ENCODE data around the gene ZDHHC9. TPM values are rescaled to one million over a fixed set of nuclear protein-coding genes. Genes with fewer than 3 reads are reported as not detected.

Gene ZDHHC9
- polyA plus RNA-seq, 1 donor = 67.4 TPM

DNA sequence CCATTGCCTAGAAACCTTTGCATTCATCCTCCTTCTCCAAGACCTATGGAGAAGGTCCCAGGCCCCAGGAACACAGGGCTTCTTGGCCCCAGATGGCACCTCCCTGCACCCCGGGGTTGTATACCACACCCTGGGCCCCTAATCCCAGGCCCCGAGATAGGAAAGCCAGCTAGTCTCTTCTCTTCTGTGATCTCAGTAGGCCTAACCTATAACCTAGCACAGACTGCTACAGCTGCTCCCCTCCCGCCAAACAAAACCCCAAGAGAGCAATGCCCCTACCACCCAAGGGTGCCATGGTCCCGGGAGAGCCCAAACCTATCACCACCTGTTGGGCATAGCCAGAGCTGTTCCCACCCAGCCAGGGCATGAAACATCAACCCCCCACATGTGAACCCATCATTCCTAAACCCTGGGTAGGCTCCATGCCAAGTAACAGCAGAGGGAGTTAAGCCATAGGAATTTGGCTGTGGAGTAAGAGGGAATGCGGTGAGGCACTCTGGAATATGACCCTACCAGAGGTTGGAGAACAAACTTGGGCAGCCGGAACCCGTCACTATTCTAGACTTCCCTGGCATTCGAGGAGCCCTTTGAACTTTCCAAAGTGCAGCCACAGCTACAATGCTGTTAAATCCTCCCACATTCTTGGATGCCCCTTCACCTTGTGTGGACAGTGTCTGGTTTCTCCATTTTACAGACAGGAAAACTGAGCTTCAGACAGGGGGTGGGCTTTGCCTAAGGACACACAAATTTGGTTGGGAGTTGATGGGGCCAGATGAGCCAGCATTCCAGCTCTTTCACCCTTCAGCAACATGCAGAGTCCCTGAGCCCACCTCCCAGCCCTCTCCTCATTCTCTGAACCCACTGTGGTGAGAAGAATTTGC lies 74.9 kb downstream of the ZDHHC9 start:
- DNase-seq = no peak
- H3K27ac ChIP-seq (ENCODE audit: low read length) = peak overlapping the region; percentile 31
- WGBS (ENCODE audit: insufficient coverage, low lambda C conversion rate) = no CpG with 5 or more reads among the region's 8 CpGs

DNA sequence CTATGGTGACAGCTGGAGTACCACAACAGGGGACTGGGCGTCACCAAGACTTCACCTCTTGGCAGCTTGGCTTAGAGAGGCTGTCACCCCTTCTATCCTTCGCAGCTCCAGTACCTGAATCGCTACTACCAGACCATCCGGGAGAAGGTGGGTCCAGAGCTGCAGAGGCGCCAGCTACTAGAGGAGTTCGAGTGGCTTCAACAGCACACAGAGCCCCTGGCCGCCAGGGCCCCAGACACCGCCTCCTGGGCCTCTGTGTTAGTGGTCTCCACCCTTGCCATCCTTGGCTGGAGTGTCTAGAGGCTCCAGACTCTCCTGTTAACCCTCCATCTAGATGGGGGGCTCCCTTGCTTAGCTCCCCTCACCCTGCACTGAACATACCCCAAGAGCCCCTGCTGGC lies 75.5 kb downstream of the ZDHHC9 start:
- Histone ChIP-seq H3K4me1 (ENCODE audit: control insufficient read depth, insufficient read depth, low read length) (peaks cover 26% of the 10 kb centered on the region), H3K36me3 (ENCODE audit: control insufficient read depth, insufficient read depth, low read length) (peaks cover 3% of the 10 kb centered on the region), H3K4me3 (ENCODE audit: low read length) (no peak overlapping the region), H3K9me3 (ENCODE audit: control insufficient read depth, low read depth, low read length) (no peaks in the 10 kb centered on the region), H3K27ac (ENCODE audit: low read length) (no peak overlapping the region), H3K27me3 (ENCODE audit: control insufficient read depth, insufficient read depth, low read length) (no peaks in the 10 kb centered on the region)
- no CpG with 5 or more reads among the region's 8 CpGs for WGBS (ENCODE audit: insufficient coverage, low lambda C conversion rate)
- DNase-seq = no peak

More for the DNA sequence above, 74.9 kb downstream of the ZDHHC9 start:
- Histone ChIP-seq H3K4me1 (ENCODE audit: control insufficient read depth, insufficient read depth, low read length) (peaks cover 31% of the 10 kb centered on the region), H3K4me3 (ENCODE audit: low read length) (no peak overlapping the region), H3K27me3 (ENCODE audit: control insufficient read depth, insufficient read depth, low read length) (no peaks in the 10 kb centered on the region), H3K36me3 (ENCODE audit: control insufficient read depth, insufficient read depth, low read length) (peaks cover 3% of the 10 kb centered on the region), H3K9me3 (ENCODE audit: control insufficient read depth, low read depth, low read length) (no peaks in the 10 kb centered on the region)

DNA sequence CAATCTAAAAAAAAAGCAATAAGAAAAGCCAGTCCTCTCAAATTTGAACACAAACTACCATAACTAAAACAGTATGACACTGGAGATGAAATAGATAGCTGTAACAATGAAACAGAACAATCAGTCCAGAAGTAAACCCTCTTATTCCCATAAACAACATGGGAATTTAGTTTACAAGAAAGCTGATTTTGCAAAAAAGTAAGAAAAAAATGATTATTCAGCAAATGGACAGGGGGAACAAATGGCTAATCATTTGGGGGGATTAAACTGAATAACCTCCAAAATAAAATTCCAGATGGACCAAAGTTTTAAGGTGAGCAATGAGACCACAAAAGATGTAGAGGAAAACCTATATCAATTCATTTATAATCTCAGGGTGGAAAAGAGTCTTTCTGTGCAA lies 80.0 kb downstream of the ZDHHC9 start:
- Histone ChIP-seq H3K27me3 (ENCODE audit: control insufficient read depth, insufficient read depth, low read length) (no peaks in the 10 kb centered on the region), H3K4me3 (ENCODE audit: low read length) (no peak overlapping the region), H3K27ac (ENCODE audit: low read length) (no peak overlapping the region), H3K9me3 (ENCODE audit: control insufficient read depth, low read depth, low read length) (no peaks in the 10 kb centered on the region), H3K36me3 (ENCODE audit: control insufficient read depth, insufficient read depth, low read length) (peaks cover 19% of the 10 kb centered on the region), H3K4me1 (ENCODE audit: control insufficient read depth, insufficient read depth, low read length) (peaks cover 9% of the 10 kb centered on the region)
- no peak for DNase-seq

DNA sequence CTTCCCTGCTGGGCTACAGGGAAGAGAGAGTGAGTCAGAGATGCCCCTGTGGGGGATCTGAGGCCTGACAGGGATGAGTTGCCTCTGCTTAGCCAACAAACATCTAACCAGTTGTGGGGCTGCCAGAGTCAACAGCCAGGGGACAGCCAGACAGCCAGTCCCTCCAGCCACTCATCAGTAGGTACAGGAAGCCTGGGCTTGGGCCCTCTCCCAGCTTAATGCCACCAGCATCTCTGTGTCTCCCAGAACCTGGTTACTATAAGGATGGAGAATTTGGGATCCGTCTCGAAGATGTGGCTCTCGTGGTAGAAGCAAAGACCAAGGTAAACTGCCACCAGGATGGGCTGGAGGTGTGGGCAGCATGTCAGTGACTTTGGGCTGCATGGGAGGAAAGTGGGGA lies 81.2 kb downstream of the ZDHHC9 start:
- no peaks in the 10 kb centered on the region for H3K9me3 ChIP-seq (ENCODE audit: control insufficient read depth, low read depth, low read length)
- WGBS (ENCODE audit: insufficient coverage, low lambda C conversion rate) = no CpG with 5 or more reads among the region's 3 CpGs
- DNase-seq = no peak
- no peak overlapping the region for H3K4me3 ChIP-seq (ENCODE audit: low read length)
- H3K27me3 ChIP-seq (ENCODE audit: control insufficient read depth, insufficient read depth, low read length) = no peaks in the 10 kb centered on the region
- H3K36me3 ChIP-seq (ENCODE audit: control insufficient read depth, insufficient read depth, low read length) = peaks cover 18% of the 10 kb centered on the region
- no peak overlapping the region for H3K27ac ChIP-seq (ENCODE audit: low read length)
- H3K4me1 ChIP-seq (ENCODE audit: control insufficient read depth, insufficient read depth, low read length) = no peaks in the 10 kb centered on the region

DNA sequence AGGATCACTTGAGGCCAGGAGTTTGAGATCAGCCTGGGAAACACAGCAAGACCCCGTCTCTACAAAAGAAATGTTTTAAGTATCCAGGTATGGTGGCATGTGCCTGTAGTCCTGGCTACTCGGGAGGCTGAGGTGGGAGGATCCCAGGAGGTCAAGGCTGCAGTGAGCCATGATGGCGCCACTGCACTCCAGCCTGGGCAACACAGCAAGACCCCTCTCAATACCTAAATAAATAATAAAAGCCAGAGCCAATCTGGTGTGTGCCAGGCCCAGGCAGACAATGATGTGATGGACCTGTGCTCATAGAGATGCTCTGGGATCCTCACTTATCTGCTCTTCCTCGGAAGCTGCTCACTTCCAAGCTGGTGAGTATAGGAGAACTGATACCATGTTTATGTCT lies 82.1 kb downstream of the ZDHHC9 start:
- Histone ChIP-seq H3K4me1 (ENCODE audit: control insufficient read depth, insufficient read depth, low read length) (no peaks in the 10 kb centered on the region), H3K27me3 (ENCODE audit: control insufficient read depth, insufficient read depth, low read length) (no peaks in the 10 kb centered on the region), H3K36me3 (ENCODE audit: control insufficient read depth, insufficient read depth, low read length) (peaks cover 21% of the 10 kb centered on the region), H3K27ac (ENCODE audit: low read length) (no peak overlapping the region), H3K4me3 (ENCODE audit: low read length) (no peak overlapping the region), H3K9me3 (ENCODE audit: control insufficient read depth, low read depth, low read length) (no peaks in the 10 kb centered on the region)
- no CpG with 5 or more reads among the region's 4 CpGs for WGBS (ENCODE audit: insufficient coverage, low lambda C conversion rate)
- no peak for DNase-seq

DNA sequence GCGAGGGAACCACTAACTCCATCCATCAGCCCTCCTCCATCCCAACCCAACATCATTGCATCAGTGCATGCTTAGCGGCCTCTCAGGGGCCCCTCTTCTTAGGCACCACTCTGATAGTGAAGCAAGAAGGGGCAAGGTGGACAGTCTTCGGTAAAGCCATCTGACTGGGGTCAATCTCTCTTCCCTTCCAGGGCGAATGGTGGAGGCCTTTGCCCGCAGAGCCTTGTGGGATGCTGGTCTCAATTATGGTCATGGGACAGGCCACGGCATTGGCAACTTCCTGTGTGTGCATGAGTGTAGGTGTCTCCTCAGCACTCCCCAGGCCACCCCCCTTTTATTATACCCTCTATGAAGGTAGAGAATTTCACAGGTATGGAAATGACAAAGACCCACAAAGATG lies 82.7 kb downstream of the ZDHHC9 start:
- Histone ChIP-seq H3K27ac (ENCODE audit: low read length) (no peak overlapping the region), H3K4me1 (ENCODE audit: control insufficient read depth, insufficient read depth, low read length) (no peaks in the 10 kb centered on the region), H3K36me3 (ENCODE audit: control insufficient read depth, insufficient read depth, low read length) (peaks cover 24% of the 10 kb centered on the region), H3K4me3 (ENCODE audit: low read length) (no peak overlapping the region), H3K9me3 (ENCODE audit: control insufficient read depth, low read depth, low read length) (no peaks in the 10 kb centered on the region), H3K27me3 (ENCODE audit: control insufficient read depth, insufficient read depth, low read length) (no peaks in the 10 kb centered on the region)
- no peak for DNase-seq
- WGBS (ENCODE audit: insufficient coverage, low lambda C conversion rate) = no CpG with 5 or more reads among the region's 6 CpGs

DNA sequence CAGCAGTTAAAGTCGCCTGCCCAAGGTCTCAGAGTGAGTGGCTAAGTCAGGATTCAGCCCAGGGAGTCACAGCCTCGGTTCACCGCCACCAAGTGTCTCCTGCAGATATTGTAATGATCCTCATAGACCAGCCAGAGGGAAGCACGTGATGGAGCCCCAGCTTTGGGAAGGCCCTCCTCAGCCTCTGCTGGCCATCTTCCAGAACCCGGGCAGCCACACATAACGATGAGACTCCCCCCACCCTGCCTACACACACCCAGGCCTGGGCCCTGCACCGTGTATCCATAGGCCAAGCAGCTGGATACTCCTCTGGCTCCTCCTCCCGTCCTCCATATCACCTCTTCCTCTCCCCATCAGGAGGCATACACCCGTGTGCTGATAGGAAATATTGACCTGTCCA lies 83.5 kb downstream of the ZDHHC9 start:
- Histone ChIP-seq H3K4me3 (ENCODE audit: low read length) (no peak overlapping the region), H3K36me3 (ENCODE audit: control insufficient read depth, insufficient read depth, low read length) (peaks cover 30% of the 10 kb centered on the region), H3K27ac (ENCODE audit: low read length) (no peak overlapping the region), H3K9me3 (ENCODE audit: control insufficient read depth, low read depth, low read length) (no peaks in the 10 kb centered on the region), H3K27me3 (ENCODE audit: control insufficient read depth, insufficient read depth, low read length) (no peaks in the 10 kb centered on the region), H3K4me1 (ENCODE audit: control insufficient read depth, insufficient read depth, low read length) (no peaks in the 10 kb centered on the region)
- no CpG with 5 or more reads among the region's 9 CpGs for WGBS (ENCODE audit: insufficient coverage, low lambda C conversion rate)
- no peak for DNase-seq

DNA sequence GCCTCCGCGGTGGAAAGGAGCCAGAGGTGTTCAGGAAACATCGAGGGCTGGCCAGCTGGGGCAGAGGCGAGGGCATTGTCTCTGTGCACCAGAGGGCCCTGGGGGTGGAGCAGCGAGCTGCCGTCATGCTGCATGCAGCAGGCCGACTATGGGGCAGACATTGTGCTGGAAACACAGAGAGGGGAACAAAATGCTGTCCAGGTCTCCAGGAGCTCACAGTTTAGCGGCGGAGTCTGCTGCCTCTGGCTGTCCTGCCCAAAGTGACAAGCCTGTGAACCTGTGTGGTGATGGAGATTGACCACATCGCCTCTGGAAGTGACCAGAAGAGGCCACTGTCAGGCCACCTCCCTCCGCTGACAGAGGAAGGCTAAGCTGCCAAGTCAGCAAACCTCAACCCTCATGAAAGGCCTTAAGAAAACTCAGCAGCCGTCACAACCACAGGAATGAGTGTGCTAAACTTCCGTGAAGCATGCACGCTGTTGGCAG lies 84.1 kb downstream of the ZDHHC9 start:
- no peak overlapping the region for H3K4me3 ChIP-seq (ENCODE audit: low read length)
- H3K27me3 ChIP-seq (ENCODE audit: control insufficient read depth, insufficient read depth, low read length) = no peaks in the 10 kb centered on the region
- peaks cover 30% of the 10 kb centered on the region for H3K36me3 ChIP-seq (ENCODE audit: control insufficient read depth, insufficient read depth, low read length)
- H3K4me1 ChIP-seq (ENCODE audit: control insufficient read depth, insufficient read depth, low read length) = no peaks in the 10 kb centered on the region
- H3K27ac ChIP-seq (ENCODE audit: low read length) = no peak overlapping the region
- no peak for DNase-seq
- WGBS (ENCODE audit: insufficient coverage, low lambda C conversion rate) = no CpG with 5 or more reads among the region's 14 CpGs
- no peaks in the 10 kb centered on the region for H3K9me3 ChIP-seq (ENCODE audit: control insufficient read depth, low read depth, low read length)

DNA sequence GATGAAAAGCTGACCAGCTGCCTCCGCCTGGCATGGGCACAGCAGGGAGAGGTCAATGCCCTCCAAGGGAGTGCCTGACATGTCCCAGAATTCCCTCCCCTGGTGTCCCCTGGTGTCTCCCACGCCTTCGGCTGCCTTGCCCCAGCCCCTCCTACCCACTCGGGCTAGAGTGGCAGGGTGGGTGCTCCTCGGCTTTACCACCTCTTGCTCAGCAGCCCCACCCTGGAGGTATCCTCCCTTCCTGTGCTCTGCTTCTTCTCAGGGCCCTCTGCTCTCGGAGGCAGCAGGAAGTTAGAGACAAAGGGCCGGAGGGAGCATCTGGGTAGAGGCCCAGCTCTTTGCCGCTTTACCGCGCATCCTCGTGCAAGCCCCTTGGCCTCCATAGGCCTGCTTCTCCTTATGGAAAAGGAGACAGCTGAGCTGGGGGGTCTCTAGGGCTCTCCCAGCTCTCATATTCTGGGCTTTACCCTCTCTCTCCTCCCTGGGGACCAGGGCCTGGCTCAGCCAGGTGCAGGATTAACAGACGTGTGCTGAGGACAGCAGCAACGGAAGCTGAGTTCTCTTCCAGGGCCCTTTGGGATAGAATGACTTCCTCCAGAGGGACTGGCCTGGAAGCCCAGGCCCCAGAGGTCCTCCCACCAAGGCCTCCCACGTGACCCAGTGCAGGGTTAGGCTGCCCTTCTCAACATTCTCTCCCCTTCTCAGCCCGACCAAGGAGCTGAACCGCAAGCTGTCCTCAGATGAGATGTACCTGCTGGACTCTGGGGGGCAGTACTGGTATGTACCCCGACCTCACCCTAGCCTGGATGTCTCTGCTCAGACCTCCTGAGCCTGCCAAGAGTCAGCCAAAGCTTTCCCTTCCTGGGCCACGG lies 87.7 kb downstream of the ZDHHC9 start:
- Histone ChIP-seq H3K27me3 (ENCODE audit: control insufficient read depth, insufficient read depth, low read length) (no peaks in the 10 kb centered on the region), H3K4me3 (ENCODE audit: low read length) (no peak overlapping the region), H3K27ac (ENCODE audit: low read length) (no peak overlapping the region), H3K9me3 (ENCODE audit: control insufficient read depth, low read depth, low read length) (no peaks in the 10 kb centered on the region), H3K36me3 (ENCODE audit: control insufficient read depth, insufficient read depth, low read length) (peaks cover 37% of the 10 kb centered on the region), H3K4me1 (ENCODE audit: control insufficient read depth, insufficient read depth, low read length) (no peaks in the 10 kb centered on the region)
- DNase-seq = no peak
- WGBS (ENCODE audit: insufficient coverage, low lambda C conversion rate) = no CpG with 5 or more reads among the region's 18 CpGs

DNA sequence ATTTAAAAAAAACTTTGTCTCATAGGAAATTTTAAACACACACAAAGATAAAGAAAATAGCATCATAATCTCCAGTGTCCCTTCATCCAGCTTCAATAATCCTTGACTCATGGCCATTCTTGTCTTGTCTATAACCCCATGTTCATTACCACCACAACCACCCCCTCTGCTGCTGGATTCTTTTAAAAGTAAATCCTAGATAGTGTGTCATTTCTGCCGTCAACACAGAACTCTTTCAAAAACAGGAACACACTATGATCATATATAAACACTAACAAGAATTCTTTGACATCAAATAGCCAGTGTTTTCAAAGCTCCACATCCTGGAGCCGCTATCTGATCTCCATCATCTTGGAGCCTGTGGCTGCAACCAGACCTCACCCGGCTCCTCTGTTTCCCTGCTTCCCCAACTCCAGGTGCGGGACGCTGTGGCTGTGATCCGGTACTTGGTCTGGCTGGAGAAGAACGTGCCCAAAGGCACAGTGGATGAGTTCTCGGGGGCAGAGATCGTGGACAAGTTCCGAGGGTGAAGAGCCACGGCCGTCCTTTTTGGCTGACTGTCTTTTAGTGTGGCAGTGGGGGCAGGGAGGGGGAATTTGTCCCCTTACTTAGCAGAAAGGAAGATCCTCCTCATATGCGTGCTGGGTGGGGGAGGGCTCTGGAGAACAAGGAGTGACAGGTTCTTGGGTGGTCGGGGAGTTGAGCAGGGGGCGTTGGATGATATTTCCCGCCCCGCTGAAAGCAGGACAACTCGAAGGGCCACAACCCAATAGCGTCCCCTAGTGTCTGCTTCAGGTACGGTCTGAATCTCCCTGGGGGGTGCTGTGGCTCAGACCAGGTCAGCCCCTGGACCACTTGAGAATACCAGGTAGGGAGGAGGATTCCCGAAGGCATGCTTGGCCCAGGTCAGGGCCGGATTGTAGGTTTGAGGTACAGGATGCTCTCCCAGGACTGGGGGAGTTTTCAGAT lies 89.3 kb downstream of the ZDHHC9 start:
- Histone ChIP-seq H3K36me3 (ENCODE audit: control insufficient read depth, insufficient read depth, low read length) (peaks cover 33% of the 10 kb centered on the region), H3K4me3 (ENCODE audit: low read length) (no peak overlapping the region), H3K4me1 (ENCODE audit: control insufficient read depth, insufficient read depth, low read length) (no peaks in the 10 kb centered on the region), H3K27ac (ENCODE audit: low read length) (no peak overlapping the region), H3K27me3 (ENCODE audit: control insufficient read depth, insufficient read depth, low read length) (no peaks in the 10 kb centered on the region), H3K9me3 (ENCODE audit: control insufficient read depth, low read depth, low read length) (no peaks in the 10 kb centered on the region)
- no CpG with 5 or more reads among the region's 22 CpGs for WGBS (ENCODE audit: insufficient coverage, low lambda C conversion rate)
- no peak for DNase-seq
